D341Med (cell line): ENCODE measurements around the gene VSX1.

ENCODE experiments used
- DNase-seq: peaks from one replicate; pipeline ENCODE4 v3.0.0; 2012; ENCODE audit warnings: low spot score

Gene VSX1

GRCh38 chr20:25087186-25087929 is 5.4 kb upstream of the VSX1 start:
- no peak for DNase-seq

- no peak for DNase-seq
These were observed 4.0 kb upstream of the VSX1 start for GRCh38 chr20:25085756-25086495.

GRCh38 chr20:25084626-25085187 is 2.8 kb upstream of the VSX1 start:
- peak; percentile 69 for DNase-seq

GRCh38 chr20:25083773-25084625 is 2.1 kb upstream of the VSX1 start:
- DNase-seq: peak; percentile 79

- DNase-seq: peak; percentile 57
These were observed 1.3 kb upstream of the VSX1 start for GRCh38 chr20:25083141-25083772.

- DNase-seq: no peak
These were observed 545 bp upstream of the VSX1 start for GRCh38 chr20:25082498-25082873.

- DNase-seq: peak; percentile 71
These were observed 744 bp downstream of the VSX1 start for GRCh38 chr20:25081065-25081729.

GRCh38 chr20:25079171-25079570 is 2.8 kb downstream of the VSX1 start:
- DNase-seq: no peak

GRCh38 chr20:25078662-25079061 is 3.3 kb downstream of the VSX1 start:
- no peak for DNase-seq

GRCh38 chr20:25077610-25078169 is 4.3 kb downstream of the VSX1 start:
- peak; percentile 60 for DNase-seq

- DNase-seq: no peak
These were observed 5.0 kb downstream of the VSX1 start for GRCh38 chr20:25076731-25077609.

GRCh38 chr20:25076201-25076600 is 5.7 kb downstream of the VSX1 start:
- no peak for DNase-seq

- no peak for DNase-seq
These were observed 8.4 kb downstream of the VSX1 start for GRCh38 chr20:25073544-25073943.

GRCh38 chr20:25072226-25072811 is 9.6 kb downstream of the VSX1 start:
- no peak for DNase-seq

- DNase-seq: no peak
These were observed 10.2 kb downstream of the VSX1 start for GRCh38 chr20:25071734-25072133.

GRCh38 chr20:25070821-25071473 is 11.0 kb downstream of the VSX1 start:
- DNase-seq: no peak

GRCh38 chr20:25067102-25067987 is 14.6 kb downstream of the VSX1 start:
- DNase-seq: no peak

GRCh38 chr20:25066386-25066785 is 15.6 kb downstream of the VSX1 start:
- DNase-seq: no peak
